Tibial artery (tissue), 4 donors: ENCODE results near the gene ILDR1.

Experiments
- DNase-seq, 2 donors: peaks; one replicate each; pipeline ENCODE4 v3.0.0-alpha.2; 2019
- H3K27ac ChIP-seq, 2 donors: fragments of 200-600 bp; sonication (generic) in 1 of 2; 1 replicate in 1 of 2; 2 replicates in 1 of 2; pipeline ENCODE4 v1.5.1; 2018 to 2019; ENCODE audit warnings: mild to moderate bottlenecking in 1 of 2
- H3K27me3 ChIP-seq, 2 donors: fragments of 200-600 bp; sonication (generic) in 1 of 2; one replicate each; pipeline versions ENCODE4 v1.5.1 to v1.6.0; 2016 to 2019
- H3K36me3 ChIP-seq, 3 donors: fragments of 200-600 bp; sonication (generic) in 2 of 3; one replicate each; pipeline ENCODE4 v1.5.1; 2016 to 2019; ENCODE audit warnings: mild to moderate bottlenecking in 2 of 3
- H3K4me1 ChIP-seq, 4 donors: fragments of 200-600 bp; sonication (generic) in 2 of 4; 1 replicate in 3 of 4; 2 replicates in 1 of 4; pipeline ENCODE4 v1.5.1; 2016 to 2019
- H3K4me3 ChIP-seq, 2 donors: fragments of 200-600 bp; sonication (generic) in 1 of 2; 1 replicate in 1 of 2; 2 replicates in 1 of 2; pipeline ENCODE4 v1.5.1; 2018 to 2019; ENCODE audit warnings: mild to moderate bottlenecking in 2 of 2
- H3K9me3 ChIP-seq, 3 donors: fragments of 200-600 bp; sonication (generic) in 1 of 3; one replicate each; pipeline ENCODE4 v1.5.1; 2016 to 2019
- intact Hi-C: fragments of 100-400 bp; cut with DNase I; formaldehyde crosslinking; loops from one replicate; pipeline ENCODE4 v1.15.0; 2023; ENCODE audit warnings: low total_unique reads
- TF ChIP-seq, protein P1 (sequence below), 2 experiments: fragments of 200-600 bp in 1 of 2; fragments of 450-650 bp in 1 of 2; IDR thresholded peaks; one replicate each; pipeline ENCODE4 v1.5.1; 2017 to 2019; ENCODE audit warnings: antibody characterized with exemption in 2 of 2, mild to moderate bottlenecking in 1 of 2, moderate library complexity in 1 of 2

The ILDR1 gene

DNA sequence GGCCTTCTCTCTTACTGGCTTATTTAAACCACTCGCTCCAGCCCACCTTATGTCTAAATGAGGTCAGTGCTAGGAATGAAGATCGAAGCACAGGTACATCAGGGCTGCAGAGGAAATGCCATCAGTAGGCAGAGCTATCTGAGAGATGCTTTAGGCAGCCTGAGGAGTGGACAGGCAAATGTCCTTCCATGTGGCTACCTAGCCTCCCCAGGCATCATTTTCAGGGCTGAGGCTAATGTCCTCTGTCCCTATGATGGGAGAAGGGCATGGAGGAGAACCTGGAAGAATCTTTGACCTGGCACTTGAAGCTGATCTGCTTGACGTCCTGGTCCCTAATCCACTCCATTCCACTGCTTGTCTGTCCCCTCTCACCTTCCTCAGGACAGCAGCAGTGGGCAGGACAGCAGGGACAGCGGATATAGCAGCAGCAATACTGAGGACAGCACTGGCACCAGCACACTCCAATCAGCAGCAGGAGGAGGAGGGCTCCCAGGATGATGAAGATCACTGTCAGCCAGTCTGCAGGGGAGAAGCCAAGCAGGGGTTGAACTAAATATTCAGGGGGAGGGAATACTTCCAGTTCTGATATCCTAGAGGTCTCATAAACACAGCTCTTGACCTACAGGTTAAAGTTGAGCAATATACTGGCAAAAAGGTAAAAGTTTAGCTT is 21.0 kb downstream of the ILDR1 start:
- TF ChIP-seq, protein P1, sequence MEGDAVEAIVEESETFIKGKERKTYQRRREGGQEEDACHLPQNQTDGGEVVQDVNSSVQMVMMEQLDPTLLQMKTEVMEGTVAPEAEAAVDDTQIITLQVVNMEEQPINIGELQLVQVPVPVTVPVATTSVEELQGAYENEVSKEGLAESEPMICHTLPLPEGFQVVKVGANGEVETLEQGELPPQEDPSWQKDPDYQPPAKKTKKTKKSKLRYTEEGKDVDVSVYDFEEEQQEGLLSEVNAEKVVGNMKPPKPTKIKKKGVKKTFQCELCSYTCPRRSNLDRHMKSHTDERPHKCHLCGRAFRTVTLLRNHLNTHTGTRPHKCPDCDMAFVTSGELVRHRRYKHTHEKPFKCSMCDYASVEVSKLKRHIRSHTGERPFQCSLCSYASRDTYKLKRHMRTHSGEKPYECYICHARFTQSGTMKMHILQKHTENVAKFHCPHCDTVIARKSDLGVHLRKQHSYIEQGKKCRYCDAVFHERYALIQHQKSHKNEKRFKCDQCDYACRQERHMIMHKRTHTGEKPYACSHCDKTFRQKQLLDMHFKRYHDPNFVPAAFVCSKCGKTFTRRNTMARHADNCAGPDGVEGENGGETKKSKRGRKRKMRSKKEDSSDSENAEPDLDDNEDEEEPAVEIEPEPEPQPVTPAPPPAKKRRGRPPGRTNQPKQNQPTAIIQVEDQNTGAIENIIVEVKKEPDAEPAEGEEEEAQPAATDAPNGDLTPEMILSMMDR (IDR thresholded peaks at IDR 0.05) = no peak
- Histone ChIP-seq H3K4me1 (peaks cover 0 to 4% (median 1%) of the 10 kb centered on the region in 4 donors), H3K9me3 (no peaks in the 10 kb centered on the region), H3K4me3 (no peak overlapping the region), H3K27me3 (no peaks in the 10 kb centered on the region), H3K27ac (no peak overlapping the region), H3K36me3 (no peaks in the 10 kb centered on the region)
- no peak for DNase-seq
- intact Hi-C loops = no loop called here

DNA sequence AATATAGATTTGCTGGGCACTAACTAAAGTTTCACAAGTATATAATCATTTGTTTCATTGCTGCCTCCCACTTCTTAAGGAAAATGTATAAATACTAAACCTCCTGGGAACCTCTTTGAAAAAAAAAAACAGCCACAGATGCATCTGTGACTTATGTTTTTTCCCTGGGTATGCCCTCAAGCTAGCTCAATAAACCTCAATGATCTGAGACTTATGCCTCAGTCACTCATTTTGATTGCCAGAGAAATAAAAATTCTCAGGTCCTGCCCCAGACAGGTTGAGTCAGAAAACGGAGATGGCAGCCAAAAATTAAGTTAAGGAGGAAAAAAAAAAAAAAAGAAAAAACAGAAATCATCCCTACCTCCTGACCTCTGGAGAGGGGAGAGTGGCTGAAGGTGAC is 22.1 kb downstream of the ILDR1 start:
- intact Hi-C loops = no loop called here
- TF ChIP-seq, protein P1 (IDR thresholded peaks at IDR 0.05) = no peak
- no peak overlapping the region for H3K4me3 ChIP-seq
- H3K4me1 ChIP-seq = peaks cover 0 to 14% (median 6%) of the 10 kb centered on the region in 4 donors
- no peak overlapping the region for H3K27ac ChIP-seq
- DNase-seq = no peak
- no peaks in the 10 kb centered on the region for H3K27me3 ChIP-seq
- no peaks in the 10 kb centered on the region for H3K36me3 ChIP-seq
- H3K9me3 ChIP-seq = no peaks in the 10 kb centered on the region

DNA sequence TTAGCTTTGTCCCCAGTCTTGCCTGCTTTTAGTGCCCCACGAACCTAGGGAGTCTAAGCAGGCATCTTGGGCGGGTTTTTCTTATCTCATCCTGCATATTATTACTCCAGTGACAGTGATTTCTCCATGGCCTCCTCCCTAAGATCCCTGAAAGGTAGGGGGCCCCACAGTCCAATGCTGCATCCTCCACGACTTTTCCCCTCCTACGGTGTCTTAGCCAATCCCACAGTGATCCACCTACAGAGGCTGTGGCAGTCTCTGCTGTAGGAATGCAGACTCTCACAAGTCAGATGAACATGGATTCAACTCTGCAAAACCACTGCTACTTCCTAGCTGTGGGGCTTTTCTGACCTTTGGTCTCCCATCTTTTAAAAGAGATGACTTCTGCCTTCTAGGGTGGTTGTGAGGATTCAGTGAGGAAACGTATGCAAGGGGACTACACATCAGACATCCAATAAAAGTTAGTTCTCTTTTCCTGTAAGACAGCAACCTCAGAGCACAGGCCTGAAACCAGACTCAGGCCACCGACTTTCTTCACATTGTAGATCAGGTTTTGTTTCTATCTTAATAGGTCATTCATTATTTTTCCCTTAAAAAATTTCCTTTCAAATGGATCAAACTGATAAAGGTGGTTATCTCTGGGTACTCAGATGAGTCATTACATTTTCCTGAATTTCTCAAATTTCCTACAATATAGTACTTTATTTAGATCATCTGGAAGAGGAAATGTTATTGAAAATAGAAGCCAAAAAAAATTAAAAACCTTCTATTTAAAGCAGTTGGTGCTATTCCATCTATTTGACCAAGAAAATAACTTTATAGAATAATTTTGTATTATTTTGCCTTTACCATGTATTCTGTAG is 23.2 kb downstream of the ILDR1 start:
- Histone ChIP-seq H3K36me3 (no peaks in the 10 kb centered on the region), H3K27ac (peak overlapping the region in 1 of 2 donors; percentile 5), H3K27me3 (no peaks in the 10 kb centered on the region), H3K4me1 (peaks cover 0 to 19% (median 6%) of the 10 kb centered on the region in 4 donors), H3K4me3 (no peak overlapping the region), H3K9me3 (no peaks in the 10 kb centered on the region)
- TF ChIP-seq, protein P1 (IDR thresholded peaks at IDR 0.05) = no peak
- intact Hi-C loops = no loop called here
- DNase-seq = no peak

DNA sequence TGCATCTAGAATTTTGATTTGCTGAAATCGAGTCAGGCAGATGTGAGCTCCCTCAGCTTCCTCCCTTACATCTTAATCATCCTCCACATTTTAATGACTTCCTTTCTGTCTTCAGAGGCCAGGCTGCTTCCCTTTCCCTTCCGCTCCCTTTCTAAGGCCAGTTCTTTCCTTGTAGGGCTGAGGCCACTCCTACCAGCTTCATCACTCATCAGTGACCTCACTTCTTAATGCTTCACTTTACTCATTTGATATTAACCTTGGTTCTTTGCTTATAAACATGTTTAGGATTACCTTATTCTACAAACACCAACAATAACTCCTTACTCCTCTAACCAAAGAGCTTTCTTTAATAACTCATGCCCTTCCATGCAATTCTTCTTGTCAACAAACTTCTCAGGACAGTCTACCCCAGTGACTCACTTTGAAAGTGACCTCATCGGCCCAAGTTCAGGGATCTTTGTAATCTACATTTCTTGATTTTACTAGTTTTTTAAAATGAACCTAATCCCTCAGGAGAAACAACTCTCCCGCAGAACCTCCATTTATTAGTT is 23.9 kb downstream of the ILDR1 start:
- Histone ChIP-seq H3K9me3 (no peaks in the 10 kb centered on the region), H3K4me1 (peaks cover 0 to 19% (median 6%) of the 10 kb centered on the region in 4 donors), H3K4me3 (no peak overlapping the region), H3K36me3 (no peaks in the 10 kb centered on the region), H3K27me3 (no peaks in the 10 kb centered on the region), H3K27ac (peak overlapping the region in 1 of 2 donors; percentile 5)
- intact Hi-C loops = no loop called here
- TF ChIP-seq, protein P1 (IDR thresholded peaks at IDR 0.05) = no peak
- no peak for DNase-seq

DNA sequence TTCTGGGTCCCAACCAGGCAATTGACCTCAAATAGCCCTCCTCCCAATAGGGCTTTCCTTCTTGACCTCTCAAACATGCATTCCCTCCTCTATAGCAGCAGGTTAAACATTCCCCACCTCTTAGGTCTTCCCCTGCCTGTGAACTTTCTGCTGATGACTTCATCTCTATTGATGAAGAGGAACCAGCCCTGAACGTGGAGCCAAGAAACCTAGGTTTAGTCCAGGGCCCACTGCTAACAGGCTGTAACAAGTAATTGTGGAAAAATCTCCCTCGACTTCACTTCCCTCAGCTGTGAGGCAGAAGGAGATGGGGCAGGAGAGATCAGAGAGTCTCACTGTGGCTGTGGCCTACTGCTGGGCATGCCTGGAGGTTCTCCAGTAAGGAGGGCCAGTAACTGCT is 24.7 kb downstream of the ILDR1 start:
- no peaks in the 10 kb centered on the region for H3K36me3 ChIP-seq
- no peaks in the 10 kb centered on the region for H3K9me3 ChIP-seq
- no peak overlapping the region for H3K4me3 ChIP-seq
- H3K27ac ChIP-seq = no peak overlapping the region
- TF ChIP-seq, protein P1 (IDR thresholded peaks at IDR 0.05) = no peak
- no peak for DNase-seq
- peaks cover 0 to 19% (median 6%) of the 10 kb centered on the region in 4 donors for H3K4me1 ChIP-seq
- intact Hi-C loops = no loop called here
- H3K27me3 ChIP-seq = no peaks in the 10 kb centered on the region
